ENCODE data around the gene SEMA3F.

SEMA3F gene

DNA sequence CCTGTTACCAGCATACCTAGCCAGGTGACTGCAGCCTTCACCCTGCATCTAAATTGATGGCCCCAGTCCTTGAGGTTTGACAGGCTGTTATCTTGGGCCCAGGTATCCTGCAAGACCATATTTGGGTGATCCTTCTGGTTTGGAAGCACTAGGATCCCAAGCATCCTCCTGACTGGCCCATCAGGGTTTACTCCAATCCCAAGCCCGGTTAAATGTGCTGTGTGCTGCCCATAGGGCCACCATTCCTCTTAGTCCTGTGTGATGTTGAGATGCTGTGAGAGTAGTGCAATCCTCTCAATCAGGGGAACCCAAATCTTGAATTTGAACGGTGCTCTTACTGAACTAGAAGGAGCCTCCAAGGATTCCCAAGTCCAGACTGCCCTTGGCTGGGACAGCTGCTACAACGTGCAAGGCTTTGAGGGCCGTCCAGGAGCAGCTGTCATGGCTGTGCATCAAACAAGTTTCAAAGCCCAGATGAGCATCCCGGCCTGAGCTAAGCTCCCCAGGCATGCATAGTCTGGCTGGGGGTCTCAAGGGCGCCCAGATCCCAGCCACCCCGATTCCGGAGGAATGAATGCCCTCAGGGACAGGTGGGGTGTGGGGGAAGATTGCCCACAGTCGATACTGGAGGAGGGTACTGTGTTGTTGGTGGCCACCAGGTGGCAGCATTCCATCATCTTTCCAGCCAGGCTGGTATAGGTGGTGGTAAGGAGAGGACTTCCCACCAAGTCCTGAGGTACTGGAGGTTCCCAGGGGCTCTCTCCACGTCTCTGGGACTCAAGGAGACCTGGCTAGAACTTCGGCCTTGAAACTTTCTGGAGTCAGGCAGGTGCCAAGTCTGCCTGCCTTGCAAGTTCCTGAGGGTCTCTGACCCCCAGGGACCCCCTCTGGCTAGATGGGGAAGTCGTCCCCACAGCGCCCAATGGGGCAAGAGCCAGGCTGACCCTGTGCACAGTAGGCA lies 33.8 kb upstream of the SEMA3F start:
- no peak overlapping the region for H3K4me3 ChIP-seq (ENCODE audit: low read depth, low read length)
- TF ChIP-seq, protein P1, sequence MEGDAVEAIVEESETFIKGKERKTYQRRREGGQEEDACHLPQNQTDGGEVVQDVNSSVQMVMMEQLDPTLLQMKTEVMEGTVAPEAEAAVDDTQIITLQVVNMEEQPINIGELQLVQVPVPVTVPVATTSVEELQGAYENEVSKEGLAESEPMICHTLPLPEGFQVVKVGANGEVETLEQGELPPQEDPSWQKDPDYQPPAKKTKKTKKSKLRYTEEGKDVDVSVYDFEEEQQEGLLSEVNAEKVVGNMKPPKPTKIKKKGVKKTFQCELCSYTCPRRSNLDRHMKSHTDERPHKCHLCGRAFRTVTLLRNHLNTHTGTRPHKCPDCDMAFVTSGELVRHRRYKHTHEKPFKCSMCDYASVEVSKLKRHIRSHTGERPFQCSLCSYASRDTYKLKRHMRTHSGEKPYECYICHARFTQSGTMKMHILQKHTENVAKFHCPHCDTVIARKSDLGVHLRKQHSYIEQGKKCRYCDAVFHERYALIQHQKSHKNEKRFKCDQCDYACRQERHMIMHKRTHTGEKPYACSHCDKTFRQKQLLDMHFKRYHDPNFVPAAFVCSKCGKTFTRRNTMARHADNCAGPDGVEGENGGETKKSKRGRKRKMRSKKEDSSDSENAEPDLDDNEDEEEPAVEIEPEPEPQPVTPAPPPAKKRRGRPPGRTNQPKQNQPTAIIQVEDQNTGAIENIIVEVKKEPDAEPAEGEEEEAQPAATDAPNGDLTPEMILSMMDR (IDR thresholded peaks at IDR 0.05; ENCODE audit: borderline replicate concordance, insufficient read depth, low read depth, low read length), result peak; percentile 80

DNA sequence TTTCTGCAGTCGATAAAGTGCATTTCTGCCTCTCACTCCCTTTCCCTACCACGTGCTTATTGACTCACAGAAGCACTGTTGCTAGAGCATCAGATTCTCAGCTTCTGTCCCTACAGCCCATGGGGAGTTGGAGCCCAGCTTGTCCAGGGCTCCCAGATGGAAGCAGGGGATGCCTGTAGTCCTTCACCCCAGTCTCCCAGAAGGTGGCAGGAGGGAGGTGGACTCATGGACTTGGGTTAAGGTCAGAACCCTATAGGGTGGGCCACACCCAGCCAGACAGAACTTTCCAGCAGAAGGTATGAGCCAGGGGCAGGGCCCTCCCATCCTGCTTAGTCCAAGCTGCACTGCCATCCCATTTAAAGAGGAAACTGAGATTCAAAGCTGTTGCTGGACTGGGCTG lies 33.1 kb upstream of the SEMA3F start:
- TF ChIP-seq, protein P1 (IDR thresholded peaks at IDR 0.05; ENCODE audit: borderline replicate concordance, insufficient read depth, low read depth, low read length), result no peak
- no peak overlapping the region for H3K4me3 ChIP-seq (ENCODE audit: low read depth, low read length)

DNA sequence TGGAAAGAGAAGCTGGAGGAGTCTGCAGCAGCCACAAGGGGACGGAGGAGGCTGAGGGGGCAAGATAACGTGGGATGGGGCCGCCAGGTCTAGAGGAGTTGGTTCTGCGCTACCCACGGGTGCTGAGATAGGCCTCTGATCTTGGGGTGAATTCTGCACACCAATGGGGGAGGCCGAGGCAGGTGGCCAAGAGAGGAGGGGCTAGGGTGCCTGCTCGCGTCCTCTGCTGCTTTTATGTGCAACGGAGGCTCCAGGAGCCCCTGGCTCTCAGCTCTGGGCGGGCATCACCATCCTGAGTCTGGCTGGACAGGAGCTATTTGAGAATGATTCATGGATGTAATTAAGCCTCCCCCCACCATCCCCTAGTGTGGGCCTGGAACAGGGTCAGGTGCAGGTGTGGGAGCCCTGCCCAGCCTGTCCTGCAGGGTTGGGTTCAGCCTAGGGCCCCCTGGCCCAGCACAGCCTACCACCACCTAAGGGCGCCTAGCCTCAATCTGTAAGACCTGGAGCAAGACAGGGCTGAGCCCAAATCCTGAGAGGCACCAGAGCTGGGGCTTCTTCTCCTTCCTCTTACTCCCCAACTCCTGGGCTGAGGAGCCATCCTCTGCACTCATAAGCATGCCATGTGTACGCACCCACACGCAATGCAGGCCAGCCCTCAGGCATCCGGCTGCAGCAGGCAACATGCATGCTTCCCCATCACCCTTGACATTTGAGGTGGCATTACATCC lies 32.3 kb upstream of the SEMA3F start:
- no peak overlapping the region for H3K4me3 ChIP-seq (ENCODE audit: low read depth, low read length)
- TF ChIP-seq, protein P1 (IDR thresholded peaks at IDR 0.05; ENCODE audit: borderline replicate concordance, insufficient read depth, low read depth, low read length), result no peak

GRCh38 chr3:50123394-50124051 lies 31.6 kb upstream of the SEMA3F start:
- TF ChIP-seq, protein P1 (IDR thresholded peaks at IDR 0.05; ENCODE audit: borderline replicate concordance, insufficient read depth, low read depth, low read length), result no peak
- H3K4me3 ChIP-seq (ENCODE audit: low read depth, low read length), result no peak overlapping the region

GRCh38 chr3:50124052-50124799 lies 30.9 kb upstream of the SEMA3F start:
- no peak overlapping the region for H3K4me3 ChIP-seq (ENCODE audit: low read depth, low read length)
- TF ChIP-seq, protein P1 (IDR thresholded peaks at IDR 0.05; ENCODE audit: borderline replicate concordance, insufficient read depth, low read depth, low read length), result no peak

- TF ChIP-seq, protein P1 (IDR thresholded peaks at IDR 0.05; ENCODE audit: borderline replicate concordance, insufficient read depth, low read depth, low read length), result no peak
- no peak overlapping the region for H3K4me3 ChIP-seq (ENCODE audit: low read depth, low read length)
Observed at GRCh38 chr3:50124800-50125178, 30.3 kb upstream of the SEMA3F start.

Measured in GM12875 (cell line).